K562 (cell line): ENCODE measurements around the gene BARD1. TPM values are rescaled to one million over a fixed set of nuclear protein-coding genes. Genes with fewer than 3 reads are reported as not detected.

Source experiments
- ATAC-seq: fragments of 200-7000 bp; cut with Tn5 transposase; 3 replicates; pipeline ENCODE4 v1.9.1; 2020; ENCODE audit warnings: moderate library complexity
- BruUV-seq: library from RNA; stranded (reverse); fragments of 400-500 nt; replicated peaks from 2 replicates; lab custom pipeline; 2021; lab: Mats Ljungman, UMichigan
- CTCF ChIA-PET: fragments of 300-600 bp; formaldehyde crosslinking; extraction: SDS; loops from one replicate; lab custom pipeline; 2021; ENCODE audit warnings: low intra/inter-chr PET ratio; lab: Yijun Ruan, JAX
- POLR2A ChIA-PET: fragments of 300-600, 350-650 bp; sonication (Branson Sonifier 250); formaldehyde crosslinking; extraction: SDS; loops from one replicate; lab custom pipeline; 2021; ENCODE audit warnings: antibody characterized with exemption, inconsistent platforms; lab: Yijun Ruan, JAX
- DNase-seq, 4 experiments: peaks; one replicate each; pipeline versions ENCODE4 v3.0.0 to v3.0.0-alpha.2; 2011 to 2018; ENCODE audit warnings: low spot score in 3 of 4, mixed read lengths in 3 of 4; ENCODE audit errors: extremely low read depth in 1 of 4
- FAIRE-seq: peaks from 2 replicates; lab custom pipeline; 2011; peaks lifted over from hg19 to GRCh38; lab: Jason Lieb, UNC
- H2AFZ ChIP-seq: 2 replicates; pipeline ENCODE4 v1.6.0; 2011; ENCODE audit warnings: low read depth, low read length, control low read depth, inconsistent platforms
- H3K27ac ChIP-seq: fragments of 200-600 bp; 3 replicates; pipeline ENCODE4 v1.8.0; 2011; ENCODE audit warnings: low read depth, mild to moderate bottlenecking, control low read depth, inconsistent platforms, low read length, moderate library complexity, mixed read lengths; ENCODE audit errors: extremely low read depth
- H3K27me3 ChIP-seq, 2 experiments: fragments of 300-600 bp in 1 of 2; 2 replicates in 1 of 2; 3 replicates in 1 of 2; pipeline versions ENCODE4 v1.6.0 to v1.8.0; 2011; ENCODE audit warnings: inconsistent platforms in 2 of 2, low read length in 2 of 2, mild to moderate bottlenecking in 1 of 2, mixed read lengths in 1 of 2, moderate library complexity in 1 of 2; ENCODE audit not compliant: control insufficient read depth in 2 of 2, insufficient read depth in 2 of 2
- H3K36me3 ChIP-seq: fragments of 300-600 bp; 3 replicates; pipeline ENCODE4 v1.8.0; 2011; ENCODE audit warnings: mild to moderate bottlenecking, low read length, inconsistent platforms; ENCODE audit not compliant: control insufficient read depth, insufficient read depth
- H3K4me1 ChIP-seq, 2 experiments: fragments of 200-600 bp in 1 of 2; replicated peaks in 1 of 2; 2 replicates in 1 of 2; 3 replicates in 1 of 2; pipeline versions ENCODE4 v1.5.1 to v1.8.0; 2011; ENCODE audit warnings: inconsistent platforms in 2 of 2, low read length in 2 of 2, mild to moderate bottlenecking in 1 of 2, mixed read lengths in 1 of 2, moderate library complexity in 1 of 2; ENCODE audit not compliant: control insufficient read depth in 2 of 2, insufficient read depth in 2 of 2
- H3K4me2 ChIP-seq: 2 replicates; pipeline ENCODE4 v1.6.1; 2011; ENCODE audit warnings: low read length, control low read depth, inconsistent platforms, mixed read lengths; ENCODE audit not compliant: insufficient read depth
- H3K4me3 ChIP-seq: fragments of 200-600 bp; sonication (generic), shearing (Covaris generic); 2 replicates; pipeline ENCODE4 v1.5.1; 2016; ENCODE audit warnings: control low read depth, inconsistent platforms
- H3K79me2 ChIP-seq: fragments of 200-600 bp; 3 replicates; pipeline ENCODE4 v1.8.0; 2011; ENCODE audit warnings: low read length, inconsistent platforms; ENCODE audit not compliant: control insufficient read depth, insufficient read depth
- H3K9ac ChIP-seq, 2 experiments: 2 replicates each; pipeline versions ENCODE4 v1.6.0 to v1.6.1; 2011; ENCODE audit warnings: low read depth in 2 of 2, low read length in 2 of 2, control low read depth in 1 of 2, inconsistent platforms in 1 of 2, mild to moderate bottlenecking in 1 of 2, mixed read lengths in 1 of 2; ENCODE audit not compliant: insufficient read depth in 1 of 2
- H3K9me1 ChIP-seq: one replicate; pipeline ENCODE4 v1.6.0; 2011; ENCODE audit warnings: inconsistent platforms, mild to moderate bottlenecking, low read length, moderate library complexity; ENCODE audit not compliant: control insufficient read depth, insufficient read depth
- H3K9me3 ChIP-seq: replicated peaks from 2 replicates; pipeline ENCODE4 v1.5.1; 2011; ENCODE audit warnings: low read depth, low read length, inconsistent platforms; ENCODE audit not compliant: control insufficient read depth, insufficient read depth
- H4K20me1 ChIP-seq: replicated peaks from 2 replicates; pipeline ENCODE4 v1.6.1; 2011; ENCODE audit warnings: low read length, inconsistent platforms, mixed read lengths; ENCODE audit not compliant: control insufficient read depth, insufficient read depth
- FIP1L1 ChIP-seq: fragments of 200-400 bp; formaldehyde crosslinking; IDR thresholded peaks from 2 replicates; pipeline ENCODE4 v1.6.1; 2018; ENCODE audit warnings: mild to moderate bottlenecking, low read depth, low read length; ENCODE audit not compliant: poor library complexity, severe bottlenecking
- MTA3 ChIP-seq: fragments of 450-650 bp; formaldehyde crosslinking; IDR thresholded peaks from 2 replicates; pipeline ENCODE4 v1.6.1; 2017; ENCODE audit warnings: mild to moderate bottlenecking, borderline replicate concordance
- MXD1 ChIP-seq: fragments of 250-450 bp; sonication (Bioruptor Pico); IDR thresholded peaks from 2 replicates; pipeline ENCODE4 v1.8.0; 2021; ENCODE audit warnings: borderline replicate concordance, mild to moderate bottlenecking, moderate library complexity; ENCODE audit not compliant: poor library complexity, severe bottlenecking
- NCOA1 ChIP-seq: fragments of 450-650 bp; IDR thresholded peaks from 2 replicates; pipeline ENCODE4 v1.6.1; 2016; ENCODE audit warnings: low read depth
- PATZ1 ChIP-seq: fragments of 250-450 bp; sonication (Bioruptor Pico); IDR thresholded peaks from 2 replicates; pipeline ENCODE4 v1.5.0; 2020; ENCODE audit warnings: mild to moderate bottlenecking, borderline replicate concordance
- RBM17 ChIP-seq: fragments of 200-400 bp; formaldehyde crosslinking; IDR thresholded peaks from 2 replicates; pipeline ENCODE4 v1.6.1; 2017; ENCODE audit warnings: low read depth, mild to moderate bottlenecking, low read length, borderline replicate concordance
- SAFB ChIP-seq: fragments of 200-400 bp; formaldehyde crosslinking; IDR thresholded peaks from 2 replicates; pipeline ENCODE4 v1.6.1; 2017; ENCODE audit warnings: low read depth, low read length, borderline replicate concordance
- SMAD1 ChIP-seq: fragments of 150-350 bp; IDR thresholded peaks from 2 replicates; pipeline ENCODE4 v1.6.1; 2014; ENCODE audit warnings: low read length, low read depth; ENCODE audit not compliant: partially characterized antibody
- ZBED1 ChIP-seq: IDR thresholded peaks from 2 replicates; pipeline ENCODE4 v1.6.1; 2014
- WGBS: fragments of 100-300 bp; shearing (Covaris generic); methylation state at CpG from one replicate; pipeline ENCODE4 v1.1.6; 2016; ENCODE audit warnings: low coverage, mixed read lengths; ENCODE audit not compliant: insufficient coverage; ENCODE audit errors: missing lambda C conversion rate; 5-methylcytosine and 5-hydroxymethylcytosine counted together
- in situ Hi-C: fragments of 300-500 bp; cut with MboI; formaldehyde crosslinking; loops from 4 replicates; pipeline ENCODE4 v1.15.0; 2018; ENCODE audit warnings: inconsistent platforms, mixed read lengths
- intact Hi-C: fragments of 100-400 bp; cut with micrococcal nuclease; formaldehyde crosslinking; loops from 2 replicates; pipeline ENCODE4 v1.14.2; 2022
- polyA plus RNA-seq, 8 experiments: library from polyadenylated mRNA; depleted of rRNA in 4 of 8; stranded (reverse) in 5 of 8; unstranded in 3 of 8; fragments of >200 nt; fragmentation: Nextera tagmentation in 2 of 8; fragmentation: Illumina TruSeq in 1 of 8; extraction: Ambion mirVana in 2 of 8; extraction: Trizol in 1 of 8; gene quantifications; 2 replicates each; pipeline versions ENCODE4 v1.2.1 to v1.2.3, GENCODE V29; 2011 to 2014; ENCODE audit warnings: inconsistent platforms in 1 of 8, missing spikeins in 1 of 8
- total RNA-seq, 7 experiments: library from RNA; depleted of rRNA in 6 of 7; stranded (reverse); fragments of >200 nt in 6 of 7; fragmentation: Illumina TruSeq in 2 of 7; extraction: Trizol in 2 of 7; gene quantifications; 2 replicates each; pipeline versions ENCODE4 v1.2.1 to v1.2.3, GENCODE V29; 2011 to 2021; ENCODE audit warnings: low replicate concordance in 1 of 7
- TF ChIP-seq, protein P1 (sequence below), 3 experiments: IDR thresholded peaks in 2 of 3; conservative IDR thresholded peaks in 1 of 3; 2 replicates each; pipeline ENCODE4 v1.5.1; 2011 to 2012; ENCODE audit warnings: low read length in 3 of 3, mild to moderate bottlenecking in 3 of 3, control low read depth in 2 of 3, improper control_type of control experiment in 1 of 3, inconsistent platforms in 1 of 3, low read depth in 1 of 3, mixed read lengths in 1 of 3, moderate library complexity in 1 of 3; ENCODE audit not compliant: insufficient read depth in 2 of 3
- TF ChIP-seq, protein P2 (sequence below): fragments of 450-650 bp; IDR thresholded peaks from 2 replicates; pipeline ENCODE4 v1.6.1; 2016; ENCODE audit warnings: missing biosample characterization, missing genetic modification characterization
- TF ChIP-seq, protein P3 (sequence below): sonication (generic); formaldehyde crosslinking; IDR thresholded peaks from 2 replicates; pipeline ENCODE4 v1.8.1; 2022; ENCODE audit warnings: missing genetic modification reagents

BARD1 gene
- total and polyA plus RNA-seq, 9 of the 15 experiments (the other 6 are each of a cell fraction or from before 2014, with no cell fraction given) = 6.3 to 18.9 (median 11.3) TPM

DNA sequence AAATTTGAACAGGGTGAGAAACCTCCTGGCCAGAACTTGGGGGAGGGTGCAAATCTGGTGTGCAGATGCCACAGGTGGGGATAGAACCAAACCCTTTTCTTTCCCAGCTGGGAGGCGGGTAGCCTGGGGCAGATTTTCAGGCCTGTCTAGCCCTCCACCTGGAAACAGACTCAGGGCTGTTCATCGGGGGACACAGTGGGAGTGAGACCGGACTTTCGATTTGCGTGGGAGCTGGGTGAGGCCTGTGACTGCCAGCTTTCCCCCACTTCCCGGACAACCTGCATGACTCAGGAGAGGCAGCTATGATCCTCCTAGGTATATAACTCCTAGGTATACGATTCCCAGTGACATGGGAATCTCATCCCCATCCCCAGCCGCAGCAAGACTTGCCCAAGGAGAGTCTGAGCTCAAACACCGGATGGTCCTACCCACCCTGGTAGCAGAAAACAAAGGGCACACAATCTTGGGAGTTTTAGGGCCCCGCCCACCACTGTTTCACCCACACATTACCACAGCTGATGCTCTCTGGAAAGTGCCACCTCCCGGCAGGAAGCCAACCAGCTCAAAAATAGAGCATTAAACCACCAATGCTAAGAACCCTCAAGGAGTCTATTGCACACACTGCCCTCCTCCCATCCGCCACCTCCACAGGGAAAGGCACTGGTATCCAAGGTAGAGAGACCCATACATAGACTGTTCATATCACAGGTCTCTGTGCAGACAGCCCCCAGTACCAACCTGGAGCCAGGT, 92.5 kb downstream of the BARD1 start (continued):
- TF ChIP-seq, protein P1, sequence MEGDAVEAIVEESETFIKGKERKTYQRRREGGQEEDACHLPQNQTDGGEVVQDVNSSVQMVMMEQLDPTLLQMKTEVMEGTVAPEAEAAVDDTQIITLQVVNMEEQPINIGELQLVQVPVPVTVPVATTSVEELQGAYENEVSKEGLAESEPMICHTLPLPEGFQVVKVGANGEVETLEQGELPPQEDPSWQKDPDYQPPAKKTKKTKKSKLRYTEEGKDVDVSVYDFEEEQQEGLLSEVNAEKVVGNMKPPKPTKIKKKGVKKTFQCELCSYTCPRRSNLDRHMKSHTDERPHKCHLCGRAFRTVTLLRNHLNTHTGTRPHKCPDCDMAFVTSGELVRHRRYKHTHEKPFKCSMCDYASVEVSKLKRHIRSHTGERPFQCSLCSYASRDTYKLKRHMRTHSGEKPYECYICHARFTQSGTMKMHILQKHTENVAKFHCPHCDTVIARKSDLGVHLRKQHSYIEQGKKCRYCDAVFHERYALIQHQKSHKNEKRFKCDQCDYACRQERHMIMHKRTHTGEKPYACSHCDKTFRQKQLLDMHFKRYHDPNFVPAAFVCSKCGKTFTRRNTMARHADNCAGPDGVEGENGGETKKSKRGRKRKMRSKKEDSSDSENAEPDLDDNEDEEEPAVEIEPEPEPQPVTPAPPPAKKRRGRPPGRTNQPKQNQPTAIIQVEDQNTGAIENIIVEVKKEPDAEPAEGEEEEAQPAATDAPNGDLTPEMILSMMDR (IDR thresholded peaks at IDR 0.05 in 2 of 3, conservative IDR thresholded peaks at IDR 0.05 in 1 of 3; ENCODE audit: insufficient read depth in 2 of 3, low read depth in 1 of 3, low read length in 3 of 3) = no peak
- no peak for TF ChIP-seq MTA3

DNA sequence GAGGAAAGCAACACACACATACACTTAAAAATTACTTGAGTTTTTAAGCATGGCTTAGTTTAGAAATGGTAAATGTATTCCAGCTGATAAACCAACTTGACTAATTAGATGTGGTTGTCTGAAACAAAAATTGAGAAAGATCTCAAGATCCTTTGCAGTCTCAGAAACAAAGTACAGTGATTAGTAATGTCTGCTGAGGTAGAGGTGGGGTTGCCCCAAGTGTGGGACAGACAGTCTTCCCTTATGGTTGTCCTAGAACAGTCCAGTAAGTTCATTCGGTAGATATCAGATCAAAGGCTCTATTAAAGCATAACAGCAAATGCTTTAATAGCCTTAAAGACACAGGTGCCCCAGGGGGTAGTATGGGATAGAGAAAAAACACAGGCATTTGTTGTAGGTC, 94.5 kb downstream of the BARD1 start:
- CTCF ChIA-PET = no interaction called here
- Histone ChIP-seq H2AFZ (no peak overlapping the region), H3K27me3 (no peaks in the 10 kb centered on the region), H4K20me1 (no peaks in the 10 kb centered on the region), H3K36me3 (no peaks in the 10 kb centered on the region), H3K9me1 (no peaks in the 10 kb centered on the region), H3K4me1 (no peaks in the 10 kb centered on the region), H3K79me2 (no peaks in the 10 kb centered on the region), H3K9me3 (no peaks in the 10 kb centered on the region), H3K9ac (no peak overlapping the region), H3K27ac (no peak overlapping the region), H3K4me3 (no peak overlapping the region), H3K4me2 (no peak overlapping the region)
- intact Hi-C loops (no loop called here), in situ Hi-C loops (loop anchor here (10.0 kb wide), 1 partner anchor 490 kb away; no protein-coding TSS in a partner anchor)
- BruUV-seq = no TSS peak
- ATAC-seq = no peak
- DNase-seq = no peak
- 0% methylated on average over 1 of the region's 1 CpG for WGBS
- POLR2A ChIA-PET = no interaction called here
- FAIRE-seq = no peak
- TF ChIP-seq MXD1 (CRISPR knock-in tag) = no peak
- no peak for TF ChIP-seq FIP1L1
- TF ChIP-seq PATZ1 (CRISPR knock-in tag) = no peak
- TF ChIP-seq, protein P2, sequence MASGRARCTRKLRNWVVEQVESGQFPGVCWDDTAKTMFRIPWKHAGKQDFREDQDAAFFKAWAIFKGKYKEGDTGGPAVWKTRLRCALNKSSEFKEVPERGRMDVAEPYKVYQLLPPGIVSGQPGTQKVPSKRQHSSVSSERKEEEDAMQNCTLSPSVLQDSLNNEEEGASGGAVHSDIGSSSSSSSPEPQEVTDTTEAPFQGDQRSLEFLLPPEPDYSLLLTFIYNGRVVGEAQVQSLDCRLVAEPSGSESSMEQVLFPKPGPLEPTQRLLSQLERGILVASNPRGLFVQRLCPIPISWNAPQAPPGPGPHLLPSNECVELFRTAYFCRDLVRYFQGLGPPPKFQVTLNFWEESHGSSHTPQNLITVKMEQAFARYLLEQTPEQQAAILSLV (tag) = no peak
- TF ChIP-seq ZBED1 = no peak
- TF ChIP-seq NCOA1 = no peak
- TF ChIP-seq RBM17 = no peak
- no peak for TF ChIP-seq SAFB
- TF ChIP-seq, protein P3, sequence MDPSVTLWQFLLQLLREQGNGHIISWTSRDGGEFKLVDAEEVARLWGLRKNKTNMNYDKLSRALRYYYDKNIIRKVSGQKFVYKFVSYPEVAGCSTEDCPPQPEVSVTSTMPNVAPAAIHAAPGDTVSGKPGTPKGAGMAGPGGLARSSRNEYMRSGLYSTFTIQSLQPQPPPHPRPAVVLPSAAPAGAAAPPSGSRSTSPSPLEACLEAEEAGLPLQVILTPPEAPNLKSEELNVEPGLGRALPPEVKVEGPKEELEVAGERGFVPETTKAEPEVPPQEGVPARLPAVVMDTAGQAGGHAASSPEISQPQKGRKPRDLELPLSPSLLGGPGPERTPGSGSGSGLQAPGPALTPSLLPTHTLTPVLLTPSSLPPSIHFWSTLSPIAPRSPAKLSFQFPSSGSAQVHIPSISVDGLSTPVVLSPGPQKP = no peak
- no peak for TF ChIP-seq SMAD1
